ENCODE results near the gene SYNE2.

Gene SYNE2

DNA sequence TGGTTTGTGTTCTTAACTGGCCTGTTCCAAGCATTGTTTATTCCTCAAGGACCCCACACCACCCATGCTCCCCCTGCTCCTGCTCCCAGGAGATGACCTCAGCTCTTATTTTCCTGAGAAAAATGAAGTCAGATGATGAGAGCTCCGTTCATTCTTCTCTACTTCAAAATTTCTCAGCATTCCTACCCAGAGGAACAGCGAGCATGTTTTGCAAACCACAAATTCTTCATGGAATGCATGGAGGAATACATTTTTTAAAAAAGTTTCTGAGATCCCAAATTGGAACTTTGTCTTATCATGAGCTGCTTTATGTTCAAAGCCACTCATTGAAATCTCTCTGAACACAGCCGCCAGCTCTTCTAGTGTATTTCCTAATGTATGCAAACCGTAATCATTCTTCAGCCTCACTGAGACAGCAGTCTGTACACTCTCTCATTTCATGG lies 44.9 kb downstream of the SYNE2 start:
- 0 out of 22 replicates have a peak overlapping the region, but pooled peaks of 2 of the 11 experiments have one; percentile 17 to 28 for H3K4me2 ChIP-seq
- peaks cover 0 to 12% (median 0%) of the 10 kb centered on the region in 11 experiments; a peak in 1 of 22 replicates for H3K36me3 ChIP-seq
- H3K4me1 ChIP-seq = peaks cover 15 to 52% (median 40%) of the 10 kb centered on the region in 10 experiments; a peak in 19 of 20 replicates
- no peaks in the 10 kb centered on the region for H4K20me1 ChIP-seq
- H3K27me3 ChIP-seq = no peaks in the 10 kb centered on the region
- no peak overlapping the region for H3K9ac ChIP-seq
- peaks cover 0 to 30% (median 18%) of the 10 kb centered on the region in 11 experiments; a peak in 18 of 22 replicates for H3K9me3 ChIP-seq (replicated peaks in 1 of 11)
- H3K4me3 ChIP-seq = no peak overlapping the region
- H3K27ac ChIP-seq = peak overlapping the region in 3 of 11 experiments; percentile 34 to 46 (median 43); a peak in 5 of 22 replicates
- TF ChIP-seq Cebpa-rat (IDR thresholded peaks at IDR 0.05) = no peak

DNA sequence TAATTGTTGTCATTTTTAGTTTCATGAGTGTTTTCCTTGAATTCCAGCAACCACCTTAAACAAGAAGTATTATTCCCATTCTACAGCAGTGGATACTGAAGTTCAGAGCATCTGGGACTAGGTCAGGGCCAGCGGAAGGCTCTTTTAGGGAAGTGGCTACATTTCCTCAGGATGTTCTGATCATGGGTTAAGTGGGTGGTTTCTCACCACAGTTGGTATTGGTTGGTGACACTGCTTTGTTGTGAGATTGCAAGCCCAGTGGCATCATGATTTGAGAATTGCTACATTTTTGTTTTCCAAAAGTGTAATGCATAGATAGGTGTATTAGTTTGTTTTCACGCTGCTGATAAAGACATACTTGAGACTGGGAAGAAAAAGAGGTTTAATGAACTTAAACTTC lies 47.1 kb downstream of the SYNE2 start:
- peak overlapping the region in 3 of 10 experiments; percentile 17 to 36 (median 22); a peak in 4 of 20 replicates for H3K4me3 ChIP-seq
- peaks cover 15 to 47% (median 39%) of the 10 kb centered on the region in 10 experiments; a peak in 19 of 20 replicates for H3K4me1 ChIP-seq
- peaks cover 5 to 44% (median 22%) of the 10 kb centered on the region in 11 experiments; a peak in 21 of 22 replicates for H3K9me3 ChIP-seq (replicated peaks in 1 of 11)
- H3K36me3 ChIP-seq = peaks cover 0 to 14% (median 0%) of the 10 kb centered on the region in 11 experiments; a peak in 2 of 22 replicates
- H3K27me3 ChIP-seq = no peaks in the 10 kb centered on the region; a peak in 2 of 22 replicates
- peak in 9 of 11 experiments; percentile 27 to 91 (median 53); a peak in 13 of 22 replicates for TF ChIP-seq Cebpa-rat (IDR thresholded peaks at IDR 0.05)
- H3K9ac ChIP-seq = peak overlapping the region in 7 of 11 experiments; percentile 28 to 57 (median 44); a peak in 9 of 22 replicates
- H4K20me1 ChIP-seq = no peaks in the 10 kb centered on the region
- peak overlapping the region in 10 of 11 experiments; percentile 50 to 84 (median 75); a peak in 20 of 22 replicates for H3K27ac ChIP-seq
- peak overlapping the region; percentile 29 to 86 (median 49); a peak in 21 of 22 replicates for H3K4me2 ChIP-seq

- Histone ChIP-seq H3K4me2 (peak overlapping the region in 8 of 11 experiments; percentile 5 to 86 (median 15); a peak in 11 of 22 replicates), H3K9ac (peak overlapping the region in 2 of 11 experiments; percentile 0 to 20; a peak in 2 of 22 replicates), H3K4me1 (peaks cover 15 to 47% (median 39%) of the 10 kb centered on the region in 10 experiments; a peak in 19 of 20 replicates), H4K20me1 (no peaks in the 10 kb centered on the region), H3K27ac (peak overlapping the region in 10 of 11 experiments; percentile 35 to 84 (median 75); a peak in 21 of 22 replicates), H3K36me3 (peaks cover 0 to 14% (median 0%) of the 10 kb centered on the region in 11 experiments; a peak in 2 of 22 replicates), H3K27me3 (no peaks in the 10 kb centered on the region; a peak in 2 of 22 replicates), H3K4me3 (no peak overlapping the region), H3K9me3 (replicated peaks in 1 of 11) (peaks cover 9 to 56% (median 34%) of the 10 kb centered on the region in 11 experiments; a peak in 21 of 22 replicates)
- TF ChIP-seq Cebpa-rat (IDR thresholded peaks at IDR 0.05) = peak; percentile 47 to 88 (median 74); a peak in 20 of 22 replicates
Observed at GRCh38 chr14:63901434-63902085, 48.8 kb downstream of the SYNE2 start.

GRCh38 chr14:63902375-63902976 lies 49.7 kb downstream of the SYNE2 start:
- Histone ChIP-seq H3K4me1 (peaks cover 15 to 46% (median 39%) of the 10 kb centered on the region in 10 experiments; a peak in 19 of 20 replicates), H3K4me2 (no peak overlapping the region), H4K20me1 (no peaks in the 10 kb centered on the region), H3K27me3 (no peaks in the 10 kb centered on the region; a peak in 2 of 22 replicates), H3K36me3 (peaks cover 0 to 14% (median 0%) of the 10 kb centered on the region in 11 experiments; a peak in 2 of 22 replicates), H3K4me3 (no peak overlapping the region), H3K9ac (no peak overlapping the region), H3K9me3 (replicated peaks in 1 of 11) (peaks cover 9 to 56% (median 34%) of the 10 kb centered on the region in 11 experiments; a peak in 21 of 22 replicates), H3K27ac (peak overlapping the region in 5 of 11 experiments; percentile 9 to 80 (median 77); a peak in 10 of 22 replicates)
- TF ChIP-seq Cebpa-rat (IDR thresholded peaks at IDR 0.05) = no peak

GRCh38 chr14:63904724-63905123 lies 51.9 kb downstream of the SYNE2 start:
- no peaks in the 10 kb centered on the region; a peak in 2 of 22 replicates for H3K27me3 ChIP-seq
- no peak overlapping the region for H3K4me3 ChIP-seq
- no peaks in the 10 kb centered on the region for H4K20me1 ChIP-seq
- no peak overlapping the region for H3K27ac ChIP-seq
- H3K9ac ChIP-seq = no peak overlapping the region
- peaks cover 9 to 56% (median 34%) of the 10 kb centered on the region in 11 experiments; a peak in 21 of 22 replicates for H3K9me3 ChIP-seq (replicated peaks in 1 of 11)
- no peak for TF ChIP-seq Cebpa-rat (IDR thresholded peaks at IDR 0.05)
- H3K4me1 ChIP-seq = peaks cover 8 to 45% (median 20%) of the 10 kb centered on the region in 10 experiments; a peak in 19 of 20 replicates
- no peak overlapping the region for H3K4me2 ChIP-seq
- H3K36me3 ChIP-seq = peaks cover 0 to 14% (median 6%) of the 10 kb centered on the region in 11 experiments; a peak in 6 of 22 replicates

DNA sequence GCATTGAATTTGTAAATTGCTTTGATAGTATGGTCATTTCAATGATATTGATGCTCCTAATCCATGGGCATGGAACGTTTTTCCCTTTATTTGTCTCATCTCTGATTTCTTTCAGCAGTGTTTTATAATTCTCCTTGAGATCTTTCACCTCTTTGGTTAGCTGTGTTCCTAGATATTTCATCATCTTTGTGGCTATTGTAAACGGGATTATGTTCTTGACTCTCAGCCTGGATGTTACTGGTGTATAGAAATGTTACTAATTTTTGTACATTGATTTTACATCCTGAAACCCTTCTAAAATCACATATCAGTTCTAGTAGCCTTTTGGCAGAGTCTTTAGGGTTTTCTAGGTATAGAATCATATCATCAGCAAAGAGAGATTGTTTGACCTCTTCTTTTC lies 52.6 kb downstream of the SYNE2 start:
- Histone ChIP-seq H3K27me3 (no peaks in the 10 kb centered on the region; a peak in 2 of 22 replicates), H3K4me3 (no peak overlapping the region), H3K4me2 (no peak overlapping the region), H4K20me1 (no peaks in the 10 kb centered on the region), H3K36me3 (peaks cover 0 to 12% (median 6%) of the 10 kb centered on the region in 11 experiments; a peak in 6 of 22 replicates), H3K27ac (no peak overlapping the region), H3K4me1 (peaks cover 1 to 38% (median 14%) of the 10 kb centered on the region in 10 experiments; a peak in 19 of 20 replicates), H3K9me3 (replicated peaks in 1 of 11) (peaks cover 9 to 52% (median 30%) of the 10 kb centered on the region in 11 experiments; a peak in 21 of 22 replicates), H3K9ac (no peak overlapping the region)
- no peak for TF ChIP-seq Cebpa-rat (IDR thresholded peaks at IDR 0.05)

- no peak overlapping the region for H3K9ac ChIP-seq
- peak overlapping the region in 4 of 11 experiments; percentile 19 to 87 (median 48); a peak in 7 of 22 replicates for H3K4me2 ChIP-seq
- no peak overlapping the region for H3K4me3 ChIP-seq
Observed at GRCh38 chr14:63908667-63909264, 56.0 kb downstream of the SYNE2 start.

DNA sequence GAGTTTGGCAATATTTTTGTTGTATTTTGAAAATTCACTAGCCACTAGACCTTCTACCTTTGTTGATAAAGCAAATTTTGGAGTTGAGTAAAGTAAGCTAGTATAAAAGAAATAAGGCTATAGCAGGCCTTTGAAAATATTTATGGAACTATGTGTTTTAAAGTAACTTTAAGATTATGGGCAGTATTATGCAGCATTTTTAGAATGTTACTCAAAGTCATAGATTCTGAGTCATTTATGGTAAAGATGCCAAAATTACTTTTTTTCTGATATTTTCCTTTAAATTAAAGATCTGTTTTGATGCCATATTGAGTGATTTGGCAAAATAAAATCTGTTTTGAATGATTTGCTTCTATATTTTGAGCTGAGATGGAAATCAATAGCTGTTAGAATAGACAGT lies 57.2 kb downstream of the SYNE2 start:
- H3K4me1 ChIP-seq = peaks cover 0 to 14% (median 0%) of the 10 kb centered on the region in 10 experiments; a peak in 6 of 20 replicates
- H4K20me1 ChIP-seq = no peaks in the 10 kb centered on the region
- H3K9ac ChIP-seq = no peak overlapping the region
- H3K27me3 ChIP-seq = no peaks in the 10 kb centered on the region
- H3K27ac ChIP-seq = no peak overlapping the region
- no peak for TF ChIP-seq Cebpa-rat (IDR thresholded peaks at IDR 0.05)
- peaks cover 0 to 57% (median 27%) of the 10 kb centered on the region in 11 experiments; a peak in 15 of 22 replicates for H3K36me3 ChIP-seq
- peaks cover 4 to 17% (median 7%) of the 10 kb centered on the region in 11 experiments; a peak in 17 of 22 replicates for H3K9me3 ChIP-seq (replicated peaks in 1 of 11)
- H3K4me3 ChIP-seq = no peak overlapping the region
- H3K4me2 ChIP-seq = no peak overlapping the region

More at GRCh38 chr14:63908667-63909264, 56.0 kb downstream of the SYNE2 start:
- Histone ChIP-seq H3K27me3 (no peaks in the 10 kb centered on the region; a peak in 2 of 22 replicates), H3K27ac (no peak overlapping the region), H3K36me3 (peaks cover 0 to 46% (median 25%) of the 10 kb centered on the region in 11 experiments; a peak in 14 of 22 replicates), H4K20me1 (no peaks in the 10 kb centered on the region), H3K4me1 (peaks cover 0 to 14% (median 0%) of the 10 kb centered on the region in 10 experiments; a peak in 6 of 20 replicates), H3K9me3 (replicated peaks in 1 of 11) (peaks cover 7 to 27% (median 17%) of the 10 kb centered on the region in 11 experiments; a peak in 17 of 22 replicates)
- no peak for TF ChIP-seq Cebpa-rat (IDR thresholded peaks at IDR 0.05)
